ENCODE measurements around the gene CYTH4.
"Not testable (repeated sequence)": the region's sequence is repeated elsewhere in the genome, so short reads cannot be mapped to it uniquely, and the experiment has no call there.

Gene CYTH4

GRCh38 chr22:37282385-37282677 lies at the start of gene CYTH4:
Gene CYTH4, plus strand, starts transcription at chr22:37282508. Its CDS starts 62 bp downstream, at chr22:37282570.
- DNase-seq, result peak; percentile 76

GRCh38 chr22:37233371-37233750 lies 48.9 kb upstream of the CYTH4 start:
- DNase-seq, result not testable (repeated sequence)

GRCh38 chr22:37233751-37234631 lies 48.3 kb upstream of the CYTH4 start:
- no peak for DNase-seq

GRCh38 chr22:37234736-37235711 lies 47.3 kb upstream of the CYTH4 start:
- DNase-seq, result no peak

- no peak for DNase-seq
These were observed 46.3 kb upstream of the CYTH4 start for GRCh38 chr22:37235897-37236607.

- no peak for DNase-seq
These were observed 44.7 kb upstream of the CYTH4 start for GRCh38 chr22:37237371-37238268.

GRCh38 chr22:37239336-37240239 lies 42.7 kb upstream of the CYTH4 start:
- DNase-seq, result no peak

- DNase-seq, result no peak
These were observed 41.9 kb upstream of the CYTH4 start for GRCh38 chr22:37240240-37240940.

GRCh38 chr22:37240941-37241320 lies 41.4 kb upstream of the CYTH4 start:
- DNase-seq, result no peak

GRCh38 chr22:37241351-37242142 lies 40.8 kb upstream of the CYTH4 start:
- DNase-seq, result no peak

GRCh38 chr22:37242395-37242918 lies 39.9 kb upstream of the CYTH4 start:
- DNase-seq, result peak; percentile 95

GRCh38 chr22:37243402-37244113 lies 38.8 kb upstream of the CYTH4 start:
- no peak for DNase-seq

- DNase-seq, result peak; percentile 88
These were observed 38.0 kb upstream of the CYTH4 start, which contains the start of gene RAC2 for GRCh38 chr22:37244114-37244921. Gene RAC2, minus strand, starts transcription at chr22:37244269. Its CDS starts 121 bp downstream, at chr22:37244148.

- DNase-seq, result no peak
These were observed 37.2 kb upstream of the CYTH4 start for GRCh38 chr22:37244922-37245722.

GRCh38 chr22:37245740-37246139 lies 36.6 kb upstream of the CYTH4 start:
- no peak for DNase-seq

- DNase-seq, result no peak
These were observed 34.1 kb upstream of the CYTH4 start for GRCh38 chr22:37248251-37248650.

- DNase-seq, result no peak
These were observed 32.3 kb upstream of the CYTH4 start for GRCh38 chr22:37249986-37250385.

Data from CD4-positive, alpha-beta T cell treated with Interleukin-4 for 4 hours (primary cell).